B cell (primary cell): ENCODE measurements around the gene GNAS. TPM values are rescaled to one million over a fixed set of nuclear protein-coding genes. Genes with fewer than 3 reads are reported as not detected.

Experiments used
- ATAC-seq: fragments of 200-7000 bp; cut with Tn5 transposase; one replicate; pipeline ENCODE4 v1.10.0; 2021; ENCODE audit warnings: low read depth, mild to moderate bottlenecking, moderate number of reproducible peaks, moderate library complexity
- CTCF ChIA-PET: fragments of 350-600 bp; sonication (Branson Sonifier 250); formaldehyde crosslinking; loops from one replicate; lab custom pipeline; 2021; ENCODE audit warnings: antibody characterized with exemption, inconsistent platforms; lab: Charles Lee
- POLR2A ChIA-PET: fragments of 350-600 bp; sonication (Branson Sonifier 250); formaldehyde crosslinking; loops from one replicate; lab custom pipeline; 2021; ENCODE audit warnings: antibody characterized with exemption; lab: Charles Lee
- DNase-seq: peaks from one replicate; pipeline ENCODE4 v3.0.0; 2013
- H2AFZ ChIP-seq: 2 replicates; pipeline ENCODE4 v1.6.1; 2012; ENCODE audit warnings: mild to moderate bottlenecking, low read depth, low read length; ENCODE audit not compliant: insufficient read depth, poor library complexity, severe bottlenecking
- H3K27ac ChIP-seq, 2 donors: 1 replicate in 1 of 2; 2 replicates in 1 of 2; pipeline ENCODE4 v1.5.1; 2012 to 2013; ENCODE audit warnings: low read length in 2 of 2, mild to moderate bottlenecking in 2 of 2, moderate library complexity in 1 of 2
- H3K27me3 ChIP-seq, 4 experiments: fragments of 200-600 bp in 1 of 4; sonication (generic) in 1 of 4; replicated peaks in 1 of 4; 1 replicate in 2 of 4; 2 replicates in 2 of 4; pipeline versions ENCODE4 v1.6.1 to v1.7.0; 2013 to 2016; ENCODE audit warnings: low read length in 3 of 4, mild to moderate bottlenecking in 2 of 4, mixed read lengths in 1 of 4, moderate library complexity in 1 of 4; ENCODE audit not compliant: insufficient read depth in 4 of 4, control insufficient read depth in 3 of 4; ENCODE audit errors: control extremely low read depth in 1 of 4
- H3K36me3 ChIP-seq, 2 experiments: replicated peaks in 1 of 2; 1 replicate in 1 of 2; 2 replicates in 1 of 2; pipeline versions ENCODE4 v1.6.1 to v1.7.1; 2013; ENCODE audit warnings: low read length in 1 of 2; ENCODE audit not compliant: insufficient read depth in 2 of 2, control insufficient read depth in 1 of 2; ENCODE audit errors: control extremely low read depth in 1 of 2, extremely low read depth in 1 of 2
- H3K4me1 ChIP-seq, 2 donors: fragments of 200-600 bp in 1 of 2; sonication (generic) in 1 of 2; 1 replicate in 1 of 2; 2 replicates in 1 of 2; pipeline versions ENCODE4 v1.5.1 to v1.6.1; 2013 to 2017; ENCODE audit warnings: low read length in 2 of 2; ENCODE audit not compliant: control insufficient read depth in 2 of 2, insufficient read depth in 2 of 2
- H3K4me2 ChIP-seq: replicated peaks from 2 replicates; pipeline ENCODE3; 2012; ENCODE audit warnings: mild to moderate bottlenecking, low read depth, low read length; ENCODE audit not compliant: poor library complexity, severe bottlenecking
- H3K4me3 ChIP-seq, 5 experiments: fragments of 200-600 bp in 1 of 5; sonication (generic) in 1 of 5; 1 replicate in 3 of 5; 2 replicates in 2 of 5; pipeline versions ENCODE4 v1.5.1 to v1.7.0; 2011 to 2016; ENCODE audit warnings: low read length in 4 of 5, mild to moderate bottlenecking in 4 of 5, low read depth in 2 of 5, control low read depth in 1 of 5, moderate library complexity in 1 of 5; ENCODE audit not compliant: insufficient read depth in 1 of 5; ENCODE audit errors: control extremely low read depth in 1 of 5, extremely low read depth in 1 of 5
- H3K79me2 ChIP-seq: fragments of 200-600 bp; sonication (generic); one replicate; pipeline ENCODE4 v1.6.0; 2016; ENCODE audit warnings: low read length; ENCODE audit not compliant: control insufficient read depth, insufficient read depth
- H3K9ac ChIP-seq: fragments of 200-600 bp; sonication (generic); 2 replicates; pipeline ENCODE4 v1.6.1; 2017; ENCODE audit warnings: mild to moderate bottlenecking, low read length, moderate library complexity
- H3K9me3 ChIP-seq, 3 donors: one replicate each; pipeline versions ENCODE4 v1.6.1 to v1.7.1; 2013; ENCODE audit warnings: low read length in 2 of 3; ENCODE audit not compliant: control insufficient read depth in 2 of 3, insufficient read depth in 1 of 3; ENCODE audit errors: control extremely low read depth in 1 of 3
- H4K20me1 ChIP-seq: 2 replicates; pipeline ENCODE4 v1.6.0; 2012; ENCODE audit warnings: mild to moderate bottlenecking, low read length; ENCODE audit not compliant: insufficient read depth, control insufficient read depth, poor library complexity, severe bottlenecking
- H3K27ac Mint-ChIP-seq: one replicate; pipeline ENCODE4 v1.8.0; 2021; ENCODE audit warnings: mixed read lengths
- H3K27me3 Mint-ChIP-seq: one replicate; pipeline ENCODE4 v1.8.0; 2021; ENCODE audit warnings: mixed read lengths
- H3K4me1 Mint-ChIP-seq: one replicate; pipeline ENCODE4 v1.8.0; 2021; ENCODE audit warnings: mixed read lengths
- H3K4me3 Mint-ChIP-seq: one replicate; pipeline ENCODE4 v1.8.0; 2021; ENCODE audit warnings: mixed read lengths
- H3K9me3 Mint-ChIP-seq: one replicate; pipeline ENCODE4 v1.8.0; 2022; ENCODE audit warnings: mixed read lengths; ENCODE audit not compliant: insufficient read depth
- EZH2 ChIP-seq: IDR thresholded peaks from 2 replicates; pipeline ENCODE4 v1.6.1; 2012; ENCODE audit warnings: borderline replicate concordance, low read depth, mild to moderate bottlenecking, moderate library complexity, low read length; ENCODE audit not compliant: insufficient read depth, poor library complexity, severe bottlenecking
- WGBS: methylation state at CpG from one replicate; pipeline ENCODE4 v1.1.5; 2013; ENCODE audit warnings: missing lambda C conversion rate; ENCODE audit not compliant: insufficient coverage; 5-methylcytosine and 5-hydroxymethylcytosine counted together
- intact Hi-C: fragments of 100-400 bp; cut with micrococcal nuclease; formaldehyde crosslinking; loops from one replicate; pipeline ENCODE4 v1.10.0; 2022
- polyA plus RNA-seq: library from polyadenylated mRNA; depleted of rRNA; stranded (reverse); fragments of >200 nt; gene quantifications from 2 replicates; pipeline ENCODE4 v1.2.3, GENCODE V29; 2012
- total RNA-seq, 2 donors: library from RNA; stranded (reverse); fragments of 120-200 nt in 1 of 2; gene quantifications; 1 replicate in 1 of 2; 2 replicates in 1 of 2; pipeline versions ENCODE4 v1.2.3 to v1.2.4, GENCODE V29; 2013 to 2022
- TF ChIP-seq, protein P1 (sequence below): fragments of 200-600 bp; IDR thresholded peaks from one replicate; pipeline ENCODE4 v1.8.0; 2022; ENCODE audit warnings: antibody characterized with exemption, mild to moderate bottlenecking

GNAS gene
- total and polyA plus RNA-seq, 2 donors (not counting 1 experiment from before 2014, with no cell fraction given), result 714 to 1,181 TPM

GRCh38 chr20:58855506-58856389, 3.2 kb downstream of the GNAS start:
- H3K27ac Mint-ChIP-seq, result no peak overlapping the region
- POLR2A ChIA-PET, result no interaction called here
- Histone ChIP-seq H3K9ac (peak overlapping the region; percentile 32), H4K20me1 (no peaks in the 10 kb centered on the region), H3K9me3 (peaks cover 0 to 32% (median 0%) of the 10 kb centered on the region in 3 donors), H3K4me1 (peaks cover 35 to 48% of the 10 kb centered on the region in 2 donors), H3K4me3 (no peak overlapping the region), H2AFZ (no peak overlapping the region), H3K79me2 (no peaks in the 10 kb centered on the region), H3K27me3 (peaks cover 0 to 60% (median 28%) of the 10 kb centered on the region in 4 experiments), H3K36me3 (no peaks in the 10 kb centered on the region), H3K4me2 (peak overlapping the region; percentile 76), H3K27ac (no peak overlapping the region)
- ATAC-seq, result no peak
- intact Hi-C loops, result no loop called here
- TF ChIP-seq EZH2, result peak; percentile 30
- TF ChIP-seq, protein P1, sequence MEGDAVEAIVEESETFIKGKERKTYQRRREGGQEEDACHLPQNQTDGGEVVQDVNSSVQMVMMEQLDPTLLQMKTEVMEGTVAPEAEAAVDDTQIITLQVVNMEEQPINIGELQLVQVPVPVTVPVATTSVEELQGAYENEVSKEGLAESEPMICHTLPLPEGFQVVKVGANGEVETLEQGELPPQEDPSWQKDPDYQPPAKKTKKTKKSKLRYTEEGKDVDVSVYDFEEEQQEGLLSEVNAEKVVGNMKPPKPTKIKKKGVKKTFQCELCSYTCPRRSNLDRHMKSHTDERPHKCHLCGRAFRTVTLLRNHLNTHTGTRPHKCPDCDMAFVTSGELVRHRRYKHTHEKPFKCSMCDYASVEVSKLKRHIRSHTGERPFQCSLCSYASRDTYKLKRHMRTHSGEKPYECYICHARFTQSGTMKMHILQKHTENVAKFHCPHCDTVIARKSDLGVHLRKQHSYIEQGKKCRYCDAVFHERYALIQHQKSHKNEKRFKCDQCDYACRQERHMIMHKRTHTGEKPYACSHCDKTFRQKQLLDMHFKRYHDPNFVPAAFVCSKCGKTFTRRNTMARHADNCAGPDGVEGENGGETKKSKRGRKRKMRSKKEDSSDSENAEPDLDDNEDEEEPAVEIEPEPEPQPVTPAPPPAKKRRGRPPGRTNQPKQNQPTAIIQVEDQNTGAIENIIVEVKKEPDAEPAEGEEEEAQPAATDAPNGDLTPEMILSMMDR, result no peak
- CTCF ChIA-PET, result no interaction called here
- peak; percentile 23 for DNase-seq
- no peaks in the 10 kb centered on the region for H3K9me3 Mint-ChIP-seq
- WGBS, result 51% methylated on average over 48 of the region's 57 CpGs
- H3K27me3 Mint-ChIP-seq, result peaks cover 48% of the 10 kb centered on the region
- H3K4me1 Mint-ChIP-seq, result peaks cover 28% of the 10 kb centered on the region
- peak overlapping the region; percentile 71 for H3K4me3 Mint-ChIP-seq
